Uterus (tissue), 4 donors: ENCODE results near the gene EFCAB5. TPM values are rescaled to one million over a fixed set of nuclear protein-coding genes. Genes with fewer than 3 reads are reported as not detected.

ENCODE experiments used
- DNase-seq, 2 donors: peaks; one replicate each; pipeline ENCODE4 v3.0.0-alpha.2; 2019 to 2020
- H3K27ac ChIP-seq, 2 donors: fragments of 200-600 bp; sonication (generic); 1 replicate in 1 of 2; 2 replicates in 1 of 2; pipeline ENCODE4 v1.5.1; 2016 to 2018
- H3K27me3 ChIP-seq, 2 donors: fragments of 200-600 bp; sonication (generic); one replicate each; pipeline ENCODE4 v1.5.1; 2018 to 2019; ENCODE audit warnings: control low read depth in 1 of 2
- H3K36me3 ChIP-seq, 2 donors: fragments of 200-600 bp; sonication (generic); one replicate each; pipeline ENCODE4 v1.5.1; 2019; ENCODE audit warnings: control low read depth in 1 of 2
- H3K4me1 ChIP-seq, 2 donors: fragments of 200-600 bp; sonication (generic); one replicate each; pipeline ENCODE4 v1.5.1; 2018 to 2019; ENCODE audit warnings: control low read depth in 1 of 2
- H3K4me3 ChIP-seq, 2 donors: fragments of 200-600 bp; sonication (generic); 1 replicate in 1 of 2; 2 replicates in 1 of 2; pipeline ENCODE4 v1.5.1; 2018 to 2019; ENCODE audit warnings: mild to moderate bottlenecking in 1 of 2
- H3K9me3 ChIP-seq, 2 donors: fragments of 200-600 bp; sonication (generic); one replicate each; pipeline ENCODE4 v1.5.1; 2019; ENCODE audit warnings: control low read depth in 1 of 2
- POLR2A ChIP-seq, 2 donors: fragments of 450-650 bp; IDR thresholded peaks; one replicate each; pipeline ENCODE4 v1.6.1; 2016; ENCODE audit warnings: antibody characterized with exemption in 2 of 2, mild to moderate bottlenecking in 1 of 2, moderate library complexity in 1 of 2
- intact Hi-C: fragments of 100-400 bp; cut with DNase I; formaldehyde crosslinking; loops from one replicate; pipeline ENCODE4 v1.15.1; 2023; ENCODE audit warnings: low total_unique reads
- microRNA counts, 2 donors: library from miRNA; unstranded; fragments of <30 nt; microRNA quantifications; one replicate each; lab custom pipeline; 2016 to 2017
- microRNA-seq: library from miRNA; unstranded; fragments of <30 nt; microRNA quantifications from one replicate; pipeline ENCODE4, GENCODE V29; 2016; ENCODE audit warnings: borderline microRNAs expressed, borderline replicate concordance
- small RNA-seq: library from RNA; depleted of rRNA; stranded (forward); fragments of <200 nt; gene quantifications from one replicate; pipeline ENCODE3, GENCODE V24; 2016
- total RNA-seq, 4 donors: library from RNA; depleted of rRNA in 3 of 4; stranded (reverse); fragments of >200 nt in 3 of 4; gene quantifications; one replicate each; pipeline versions ENCODE4 v1.1.0 to v1.2.4, GENCODE V29; 2014 to 2023
- TF ChIP-seq, protein P1 (sequence below), 4 experiments: fragments of 200-600 bp in 2 of 4; fragments of 450-650 bp in 2 of 4; sonication (generic) in 2 of 4; IDR thresholded peaks; one replicate each; pipeline ENCODE4 v1.5.1; 2016 to 2019; ENCODE audit warnings: antibody characterized with exemption in 4 of 4, mild to moderate bottlenecking in 2 of 4, moderate library complexity in 1 of 4
- donor health status: DM: yes; HTN: yes; CAD: no.

EFCAB5 gene
- total RNA-seq, 4 donors from 2014 or later: 0.27 to 0.97 TPM; not detected in 2

DNA sequence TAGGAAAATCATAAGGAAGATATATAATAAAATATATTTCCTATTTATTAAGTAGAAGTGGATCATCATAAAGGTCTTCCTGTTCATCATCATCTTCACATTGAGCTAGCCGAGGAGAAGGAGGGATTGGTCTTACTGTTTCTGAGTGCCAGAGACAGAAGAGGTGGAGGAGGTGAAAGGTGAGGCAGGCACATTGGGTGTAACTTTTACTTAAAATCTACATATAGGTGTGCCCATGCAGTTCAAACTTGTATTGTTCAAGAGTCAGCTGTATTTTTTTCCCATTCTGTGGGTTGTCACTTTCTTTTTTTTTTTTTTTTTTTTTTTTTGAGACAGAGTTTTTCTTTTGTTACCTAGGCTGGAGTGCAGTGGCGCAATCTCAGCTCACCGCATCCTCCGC is 210.0 kb downstream of the EFCAB5 start:
- no peaks in the 10 kb centered on the region for H3K36me3 ChIP-seq
- no peak for TF ChIP-seq POLR2A (IDR thresholded peaks at IDR 0.05)
- TF ChIP-seq, protein P1, sequence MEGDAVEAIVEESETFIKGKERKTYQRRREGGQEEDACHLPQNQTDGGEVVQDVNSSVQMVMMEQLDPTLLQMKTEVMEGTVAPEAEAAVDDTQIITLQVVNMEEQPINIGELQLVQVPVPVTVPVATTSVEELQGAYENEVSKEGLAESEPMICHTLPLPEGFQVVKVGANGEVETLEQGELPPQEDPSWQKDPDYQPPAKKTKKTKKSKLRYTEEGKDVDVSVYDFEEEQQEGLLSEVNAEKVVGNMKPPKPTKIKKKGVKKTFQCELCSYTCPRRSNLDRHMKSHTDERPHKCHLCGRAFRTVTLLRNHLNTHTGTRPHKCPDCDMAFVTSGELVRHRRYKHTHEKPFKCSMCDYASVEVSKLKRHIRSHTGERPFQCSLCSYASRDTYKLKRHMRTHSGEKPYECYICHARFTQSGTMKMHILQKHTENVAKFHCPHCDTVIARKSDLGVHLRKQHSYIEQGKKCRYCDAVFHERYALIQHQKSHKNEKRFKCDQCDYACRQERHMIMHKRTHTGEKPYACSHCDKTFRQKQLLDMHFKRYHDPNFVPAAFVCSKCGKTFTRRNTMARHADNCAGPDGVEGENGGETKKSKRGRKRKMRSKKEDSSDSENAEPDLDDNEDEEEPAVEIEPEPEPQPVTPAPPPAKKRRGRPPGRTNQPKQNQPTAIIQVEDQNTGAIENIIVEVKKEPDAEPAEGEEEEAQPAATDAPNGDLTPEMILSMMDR (IDR thresholded peaks at IDR 0.05): no peak
- no peaks in the 10 kb centered on the region for H3K9me3 ChIP-seq
- no peak overlapping the region for H3K27ac ChIP-seq
- H3K4me3 ChIP-seq: no peak overlapping the region
- intact Hi-C loops: no loop called here
- H3K4me1 ChIP-seq: no peaks in the 10 kb centered on the region
- H3K27me3 ChIP-seq: no peaks in the 10 kb centered on the region
- no peak for DNase-seq

DNA sequence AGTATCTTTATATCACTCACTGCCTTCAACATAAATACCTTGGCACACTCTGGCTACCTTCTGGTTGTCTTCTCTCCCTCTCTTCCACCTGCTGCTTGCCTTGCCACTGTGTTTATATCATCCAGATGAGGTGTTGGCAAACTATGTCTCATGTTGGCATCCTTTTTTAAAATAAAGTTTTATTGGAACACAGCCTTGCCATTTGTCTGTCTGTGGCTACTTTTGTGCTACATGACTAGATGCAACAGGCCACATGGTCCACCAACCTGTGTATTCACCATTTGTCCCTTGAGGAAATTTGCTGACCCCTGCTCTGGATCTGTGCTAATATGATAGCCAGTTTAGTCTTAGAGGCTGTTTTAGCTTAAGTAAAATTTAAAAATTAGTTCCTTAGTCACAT is 212.0 kb downstream of the EFCAB5 start:
- H3K36me3 ChIP-seq: no peaks in the 10 kb centered on the region
- H3K27me3 ChIP-seq: no peaks in the 10 kb centered on the region
- no peak overlapping the region for H3K4me3 ChIP-seq
- no peak overlapping the region for H3K27ac ChIP-seq
- no peaks in the 10 kb centered on the region for H3K9me3 ChIP-seq
- TF ChIP-seq POLR2A (IDR thresholded peaks at IDR 0.05): no peak
- TF ChIP-seq, protein P1 (IDR thresholded peaks at IDR 0.05): no peak
- no peaks in the 10 kb centered on the region for H3K4me1 ChIP-seq
- no peak for DNase-seq
- intact Hi-C loops: no loop called here

DNA sequence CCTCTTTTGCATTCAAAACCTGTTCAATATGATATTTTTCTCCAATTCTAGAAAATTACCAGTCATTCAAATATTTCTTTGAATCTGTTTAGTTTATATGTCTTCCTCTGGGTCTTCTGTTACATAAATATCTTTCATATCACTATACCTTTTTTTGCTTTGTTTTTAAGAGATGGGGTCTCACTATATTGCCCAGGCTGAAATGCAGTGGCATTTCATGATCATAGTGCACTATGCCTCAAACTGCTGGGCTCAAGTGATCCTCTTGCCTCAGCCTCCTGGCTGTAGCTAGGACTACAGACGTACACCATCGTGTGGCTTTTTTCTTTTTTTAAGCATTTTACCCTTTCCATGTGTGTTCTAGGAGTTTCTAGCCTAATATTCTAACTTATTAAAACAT is 214.0 kb downstream of the EFCAB5 start:
- Histone ChIP-seq H3K4me1 (no peaks in the 10 kb centered on the region), H3K27ac (no peak overlapping the region), H3K9me3 (no peaks in the 10 kb centered on the region), H3K4me3 (no peak overlapping the region), H3K27me3 (no peaks in the 10 kb centered on the region), H3K36me3 (no peaks in the 10 kb centered on the region)
- intact Hi-C loops: no loop called here
- DNase-seq: no peak
- TF ChIP-seq, protein P1 (IDR thresholded peaks at IDR 0.05): no peak
- TF ChIP-seq POLR2A (IDR thresholded peaks at IDR 0.05): no peak

MicroRNAs within 50 kb of the gene (microRNA counts, 767-probe panel; counts per million panel counts)
- microRNA hsa-miR-3184-5p (lab: Ali Mortazavi, UCI): 0 counts per million in 2 donors
- microRNA hsa-miR-423-3p (lab: Ali Mortazavi, UCI): 3,409 to 5,687 counts per million in 2 donors
- microRNA hsa-miR-423-5p (lab: Ali Mortazavi, UCI): 5,033 to 7,479 counts per million in 2 donors

Small RNA genes within 50 kb of the gene (microRNA-seq; reads per million reads assigned to microRNA genes)
- not detected for gene MIR423

Small RNA genes within 50 kb of the gene (small RNA-seq; reads per million reads assigned to genes)
- gene AC104984.5 (not detected), gene RNY4P13 (not detected)

Other genes starting within 250 kb of the EFCAB5 start
- gene SSH2, start 11.4 kb upstream of the EFCAB5 start, total RNA-seq: 10 to 100 TPM in 2 of 4 donors, 1 to 10 TPM in 2; 6.9 to 36.9 (median 11.5) TPM
- gene NSRP1, start 175.2 kb downstream of the EFCAB5 start, total RNA-seq: 10 to 100 TPM in 3 of 4 donors, 1 to 10 TPM in 1; 8.8 to 53.1 (median 26.8) TPM